SHP77 (cell line): Measurements from ENCODE around the gene PCDHGB6.
"Not testable (repeated sequence)": the region's sequence is repeated elsewhere in the genome, so short reads cannot be mapped to it uniquely, and the experiment has no call there.

ENCODE experiments used
- DNase-seq, 2 experiments: peaks; one replicate each; lab custom pipeline; 2025; lab: John Stamatoyannopoulos, UW

Gene PCDHGB6

GRCh38 chr5:141407790-141408505 is at the start of gene PCDHGB6:
PCDHGB6 (plus strand) TSS chr5:141408021; CDS start chr5:141408203, 182 bp downstream.
- not testable (repeated sequence) for DNase-seq

DNA sequence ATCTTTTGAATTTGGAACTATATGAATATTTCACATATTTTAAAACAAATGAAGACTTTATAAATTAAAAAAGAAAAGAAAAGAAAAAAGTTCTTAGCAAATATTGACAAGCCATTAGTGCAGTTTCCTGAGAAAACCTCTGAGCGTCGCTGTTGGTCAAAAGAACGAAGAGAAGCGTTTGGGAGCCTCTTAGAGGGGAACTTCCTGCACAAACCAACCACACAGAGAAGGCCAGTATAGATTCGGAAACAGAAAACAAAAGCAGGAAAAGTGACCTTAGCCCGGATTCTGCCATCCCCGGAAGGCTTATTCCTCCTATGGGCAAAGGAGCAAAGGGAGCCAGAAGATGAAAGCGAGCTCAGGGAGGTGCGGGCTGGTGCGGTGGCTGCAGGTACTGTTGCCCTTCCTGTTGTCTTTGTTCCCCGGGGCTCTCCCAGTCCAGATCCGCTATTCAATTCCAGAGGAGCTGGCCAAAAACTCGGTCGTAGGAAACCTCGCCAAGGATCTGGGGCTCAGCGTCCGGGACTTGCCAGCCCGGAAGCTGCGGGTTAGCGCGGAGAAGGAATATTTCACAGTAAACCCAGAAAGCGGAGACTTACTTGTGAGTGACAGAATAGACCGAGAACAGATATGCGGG is 47.9 kb upstream of the PCDHGB6 start, which contains the start of gene PCDHGB2:
Gene PCDHGB2, plus strand, starts transcription at position 205 of the 637 bp plus-strand sequence. Its CDS starts 142 bp downstream, at position 347.
- DNase-seq = no peak

GRCh38 chr5:141360685-141361084 is 47.1 kb upstream of the PCDHGB6 start:
- no peak for DNase-seq

GRCh38 chr5:141362719-141363118 is 45.1 kb upstream of the PCDHGB6 start:
- DNase-seq = no peak

- DNase-seq = no peak
Measured at GRCh38 chr5:141363952-141364660, 43.7 kb upstream of the PCDHGB6 start, which contains the start of gene PCDHGA5. PCDHGA5 (plus strand) TSS chr5:141364162; CDS start chr5:141364331, 169 bp downstream.

GRCh38 chr5:141366016-141366896 is 41.6 kb upstream of the PCDHGB6 start:
- DNase-seq = no peak

GRCh38 chr5:141369994-141370848 is 37.6 kb upstream of the PCDHGB6 start, which contains the start of gene PCDHGB3:
PCDHGB3 (plus strand) TSS chr5:141370242; CDS start chr5:141370395, 153 bp downstream.
- DNase-seq = no peak

DNA sequence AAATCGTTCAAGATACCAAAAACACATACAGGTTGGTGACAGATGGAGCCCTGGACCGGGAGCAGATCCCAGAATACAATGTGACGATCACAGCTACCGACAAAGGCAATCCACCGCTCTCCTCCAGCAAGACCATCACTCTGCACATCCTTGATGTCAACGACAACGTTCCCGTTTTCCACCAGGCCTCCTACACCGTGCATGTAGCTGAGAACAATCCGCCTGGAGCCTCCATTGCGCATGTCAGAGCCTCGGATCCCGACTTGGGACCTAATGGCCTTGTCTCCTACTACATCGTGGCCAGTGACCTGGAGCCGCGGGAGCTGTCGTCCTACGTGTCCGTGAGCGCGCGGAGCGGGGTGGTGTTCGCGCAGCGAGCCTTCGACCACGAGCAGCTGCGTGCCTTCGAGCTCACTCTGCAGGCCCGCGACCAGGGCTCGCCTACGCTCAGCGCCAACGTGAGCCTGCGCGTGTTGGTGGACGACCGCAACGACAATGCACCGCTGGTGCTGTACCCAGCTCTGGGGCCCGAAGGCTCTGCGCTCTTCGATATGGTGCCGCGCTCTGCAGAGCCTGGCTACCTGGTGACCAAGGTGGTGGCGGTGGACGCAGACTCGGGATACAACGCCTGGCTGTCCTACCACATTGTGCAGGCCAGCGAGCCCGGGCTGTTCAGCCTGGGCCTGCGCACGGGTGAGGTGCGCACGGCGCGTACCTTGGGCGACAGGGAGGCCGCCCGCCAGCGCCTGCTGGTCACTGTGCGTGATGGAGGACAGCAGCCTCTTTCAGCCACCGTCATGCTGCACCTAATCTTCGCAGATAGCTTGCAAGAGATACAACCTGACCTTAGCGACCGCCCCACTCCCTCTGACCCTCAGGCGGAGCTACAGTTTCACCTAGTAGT is 36.0 kb upstream of the PCDHGB6 start:
- no peak for DNase-seq

GRCh38 chr5:141373673-141374317 is 34.0 kb upstream of the PCDHGB6 start, which contains the start of gene PCDHGA6:
PCDHGA6 (plus strand) TSS chr5:141373891; CDS start chr5:141374084, 193 bp downstream.
- DNase-seq = no peak

DNA sequence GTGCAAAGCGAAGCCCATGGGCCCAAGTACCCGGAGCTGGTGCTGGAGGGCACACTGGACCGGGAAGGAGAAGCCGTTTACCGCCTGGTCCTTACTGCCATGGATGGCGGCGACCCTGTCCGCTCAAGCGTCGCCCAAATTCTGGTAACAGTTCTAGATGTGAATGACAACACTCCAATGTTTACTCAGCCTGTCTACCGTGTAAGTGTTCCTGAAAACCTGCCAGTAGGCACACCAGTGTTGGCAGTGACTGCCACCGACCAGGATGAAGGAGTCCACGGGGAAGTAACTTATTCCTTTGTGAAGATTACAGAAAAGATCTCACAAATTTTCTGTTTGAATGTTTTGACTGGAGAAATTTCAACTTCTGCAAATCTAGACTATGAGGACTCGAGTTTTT is 33.2 kb upstream of the PCDHGB6 start:
- no peak for DNase-seq

DNA sequence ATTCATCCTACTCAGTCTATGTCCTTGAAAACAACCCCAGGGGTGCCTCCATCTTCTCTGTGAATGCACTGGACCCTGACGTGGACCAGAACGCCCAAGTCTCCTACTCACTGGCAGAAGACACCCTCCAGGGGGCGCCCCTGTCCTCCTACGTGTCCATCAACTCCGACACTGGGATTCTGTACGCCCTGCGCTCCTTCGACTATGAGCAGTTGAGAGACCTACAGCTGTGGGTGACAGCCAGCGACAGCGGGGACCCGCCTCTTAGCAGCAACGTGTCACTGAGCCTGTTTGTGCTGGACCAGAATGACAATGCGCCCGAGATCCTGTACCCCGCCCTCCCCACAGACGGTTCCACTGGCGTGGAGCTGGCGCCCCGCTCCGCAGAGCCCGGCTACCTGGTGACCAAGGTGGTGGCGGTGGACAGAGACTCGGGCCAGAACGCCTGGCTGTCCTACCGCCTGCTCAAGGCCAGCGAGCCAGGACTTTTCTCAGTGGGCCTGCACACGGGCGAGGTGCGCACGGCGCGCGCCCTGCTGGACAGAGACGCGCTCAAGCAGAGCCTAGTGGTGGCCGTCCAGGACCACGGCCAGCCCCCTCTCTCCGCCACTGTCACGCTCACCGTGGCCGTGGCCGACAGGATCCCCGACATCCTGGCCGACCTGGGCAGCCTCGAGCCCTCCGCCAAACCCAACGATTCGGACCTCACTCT is 32.2 kb upstream of the PCDHGB6 start:
- not testable (repeated sequence) for DNase-seq

DNA sequence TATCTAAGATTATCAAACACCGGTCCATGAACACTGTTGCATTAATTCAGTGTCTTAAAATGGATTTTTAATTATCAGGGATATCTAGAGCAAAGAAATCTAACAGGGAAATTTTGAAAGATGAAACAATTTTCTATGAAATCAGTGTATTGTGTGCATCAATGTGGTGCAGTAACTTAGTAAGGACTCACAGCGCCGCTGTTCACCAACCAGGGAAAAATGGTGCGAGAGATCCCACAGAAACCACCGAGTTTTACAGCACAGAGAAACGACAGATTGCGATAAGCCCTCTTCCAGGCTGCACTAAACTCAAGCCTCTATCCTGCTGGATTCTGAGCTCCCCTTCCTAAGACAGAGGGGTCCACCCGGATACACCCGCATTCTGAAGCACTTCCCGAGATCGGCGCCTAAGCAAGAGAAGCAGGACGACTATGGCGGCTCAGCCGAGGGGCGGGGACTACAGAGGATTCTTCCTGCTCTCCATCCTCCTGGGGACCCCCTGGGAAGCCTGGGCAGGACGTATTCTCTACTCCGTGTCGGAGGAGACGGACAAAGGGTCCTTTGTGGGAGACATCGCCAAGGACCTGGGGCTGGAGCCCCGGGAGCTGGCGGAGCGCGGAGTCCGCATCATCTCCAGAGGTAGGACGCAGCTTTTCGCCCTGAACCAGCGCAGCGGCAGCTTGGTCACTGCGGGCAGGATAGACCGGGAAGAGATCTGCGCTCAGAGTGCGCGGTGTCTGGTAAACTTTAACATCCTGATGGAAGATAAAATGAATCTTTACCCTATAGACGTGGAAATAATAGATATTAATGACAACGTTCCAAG is 25.1 kb upstream of the PCDHGB6 start, which contains the start of gene PCDHGA7:
Gene PCDHGA7, plus strand, starts transcription at position 274 of the 826 bp plus-strand sequence. Its CDS starts 158 bp downstream, at position 432.
- DNase-seq = no peak

- DNase-seq = no peak
Measured at GRCh38 chr5:141383345-141383744, 24.5 kb upstream of the PCDHGB6 start.

DNA sequence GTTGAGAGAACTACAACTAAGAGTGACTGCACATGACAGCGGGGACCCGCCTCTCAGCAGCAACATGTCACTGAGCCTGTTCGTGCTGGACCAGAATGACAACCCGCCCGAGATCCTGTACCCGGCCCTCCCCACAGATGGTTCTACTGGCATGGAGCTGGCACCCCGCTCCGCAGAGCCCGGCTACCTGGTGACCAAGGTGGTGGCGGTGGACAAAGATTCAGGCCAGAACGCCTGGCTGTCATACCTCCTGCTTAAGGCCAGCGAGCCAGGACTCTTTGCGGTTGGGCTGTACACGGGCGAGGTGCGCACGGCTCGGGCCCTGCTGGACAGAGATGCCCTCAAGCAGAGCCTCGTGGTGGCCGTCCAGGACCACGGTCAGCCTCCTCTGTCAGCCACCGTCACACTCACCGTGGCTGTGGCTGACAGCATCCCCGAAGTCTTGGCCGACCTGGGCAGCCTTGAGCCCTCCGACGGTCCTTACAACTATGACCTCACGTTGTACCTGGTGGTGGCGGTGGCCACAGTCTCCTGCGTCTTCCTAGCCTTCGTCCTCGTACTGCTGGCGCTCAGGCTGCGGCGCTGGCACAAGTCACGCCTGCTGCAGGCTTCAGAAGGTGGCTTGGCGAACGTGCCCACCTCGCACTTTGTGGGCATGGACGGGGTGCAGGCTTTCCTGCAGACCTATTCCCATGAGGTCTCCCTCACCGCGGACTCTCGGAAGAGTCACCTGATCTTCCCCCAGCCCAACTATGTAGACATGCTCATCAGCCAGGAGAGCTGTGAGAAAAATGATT is 23.2 kb upstream of the PCDHGB6 start:
- no peak for DNase-seq

DNA sequence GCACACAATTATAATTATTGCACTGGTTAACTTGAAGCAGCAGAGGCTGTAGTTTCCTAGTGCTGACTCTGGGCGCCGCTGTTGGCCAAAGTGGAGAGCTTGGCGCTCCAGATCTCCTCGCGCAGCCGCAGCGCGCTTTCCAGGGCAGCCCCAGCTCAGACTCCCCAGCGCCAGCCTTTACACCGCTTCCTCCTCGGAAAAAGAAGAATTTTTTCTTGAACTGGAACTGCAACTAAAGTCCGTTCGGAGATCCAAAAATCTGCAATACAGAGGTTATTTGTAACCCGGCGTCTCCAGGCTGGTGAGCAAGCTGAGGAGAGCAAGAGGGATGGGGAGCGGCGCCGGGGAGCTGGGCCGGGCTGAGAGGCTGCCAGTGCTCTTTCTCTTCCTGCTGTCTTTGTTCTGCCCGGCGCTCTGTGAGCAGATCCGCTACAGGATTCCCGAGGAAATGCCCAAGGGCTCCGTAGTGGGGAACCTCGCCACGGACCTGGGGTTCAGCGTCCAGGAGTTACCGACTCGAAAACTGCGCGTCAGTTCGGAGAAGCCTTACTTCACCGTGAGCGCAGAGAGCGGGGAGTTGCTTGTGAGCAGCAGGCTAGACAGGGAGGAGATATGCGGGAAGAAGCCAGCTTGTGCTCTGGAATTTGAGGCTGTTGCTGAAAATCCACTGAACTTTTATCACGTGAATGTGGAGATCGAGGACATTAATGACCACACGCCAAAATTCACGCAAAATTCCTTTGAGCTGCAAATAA is 20.1 kb upstream of the PCDHGB6 start, which contains the start of gene PCDHGB4:
Gene PCDHGB4, plus strand, starts transcription at position 142 of the 755 bp plus-strand sequence. Its CDS starts 187 bp downstream, at position 329.
- not testable (repeated sequence) for DNase-seq
